ENCODE measurements around the gene RBBP9.
"Not testable (repeated sequence)": the region's sequence is repeated elsewhere in the genome, so short reads cannot be mapped to it uniquely, and the experiment has no call there.

RBBP9 gene

DNA sequence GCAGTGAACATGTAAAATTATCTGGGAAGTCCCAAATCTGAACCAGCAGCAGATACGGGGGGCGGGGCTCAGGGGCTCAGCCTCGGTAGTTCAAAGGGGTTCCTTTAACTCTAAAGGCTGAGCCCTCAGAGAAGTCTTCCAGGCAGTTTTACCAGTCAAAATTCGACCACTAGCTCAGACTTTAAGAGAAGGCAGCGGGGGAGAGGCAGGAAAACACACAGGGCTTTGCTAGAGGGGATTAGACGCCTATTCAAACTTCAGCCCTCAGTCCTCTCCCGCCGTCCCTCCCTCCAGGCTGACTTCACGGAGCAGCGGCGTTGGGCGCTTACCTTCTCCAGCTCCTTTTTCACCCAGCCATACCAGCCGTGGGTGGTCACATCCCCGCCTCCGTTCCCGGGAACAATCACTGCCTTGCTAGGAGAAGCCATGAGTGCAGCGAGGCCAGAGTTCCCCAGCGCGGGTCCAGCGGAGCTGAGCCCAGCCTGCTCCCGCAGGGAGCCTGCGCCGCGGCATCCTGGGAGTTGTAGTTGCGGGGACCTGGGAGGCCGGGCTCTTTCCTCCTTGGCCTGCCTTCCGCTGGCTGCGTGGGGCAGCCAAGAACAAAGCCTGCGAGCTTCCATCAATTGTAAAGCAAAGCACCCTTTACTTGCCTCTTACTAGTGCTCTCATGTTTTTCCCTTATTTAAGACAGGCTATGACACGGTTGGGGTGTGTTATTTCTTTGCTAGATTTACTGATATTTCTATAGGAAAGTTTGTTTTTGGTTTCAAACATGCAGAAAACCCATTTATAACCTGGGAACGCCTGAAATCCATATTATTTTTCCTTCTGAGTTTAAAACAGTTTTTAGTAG, at the start of gene RBBP9:
Gene RBBP9, minus strand, starts transcription at position 486 of the 853 bp plus-strand sequence. Its CDS starts 58 bp downstream, at position 428.
- no peak for DNase-seq

GRCh38 chr20:18545566-18545965, 48.5 kb upstream of the RBBP9 start:
- DNase-seq, result no peak

GRCh38 chr20:18543932-18544331, 46.9 kb upstream of the RBBP9 start:
- no peak for DNase-seq

GRCh38 chr20:18543216-18543615, 46.2 kb upstream of the RBBP9 start:
- DNase-seq, result no peak

GRCh38 chr20:18541741-18542140, 44.7 kb upstream of the RBBP9 start:
- DNase-seq, result no peak

GRCh38 chr20:18537651-18538050, 40.6 kb upstream of the RBBP9 start:
- DNase-seq, result no peak

DNA sequence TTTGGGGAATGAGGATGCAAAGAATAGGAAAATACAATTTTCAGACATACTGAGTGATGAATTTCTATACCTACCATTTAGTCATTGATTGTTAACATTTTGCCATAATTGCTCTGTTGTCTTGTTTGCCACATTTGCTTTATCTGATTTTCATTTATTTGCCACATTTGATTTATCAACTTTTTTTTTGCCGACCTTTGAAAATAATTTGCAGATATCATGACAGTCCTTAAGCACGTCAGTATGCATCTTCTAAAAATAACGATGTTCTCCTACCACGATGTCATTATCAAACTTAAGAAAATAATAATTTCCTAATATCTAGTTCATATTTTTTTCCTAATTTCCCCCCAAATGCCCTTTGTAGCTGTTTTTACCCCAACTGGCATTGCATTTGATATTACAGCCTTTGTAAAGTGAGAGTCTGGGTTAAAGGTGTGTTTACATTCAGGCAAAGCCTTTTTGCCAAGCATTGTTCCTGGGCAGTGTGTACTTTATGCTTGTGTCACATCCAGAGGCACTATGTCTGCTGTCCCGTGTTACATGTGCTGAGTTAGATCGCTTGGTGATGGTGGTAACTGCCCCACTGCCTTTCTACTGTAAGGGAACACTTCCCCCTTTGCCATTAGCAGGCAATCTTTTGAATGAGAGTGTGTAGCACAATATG, 37.1 kb upstream of the RBBP9 start:
- DNase-seq, result no peak

- DNase-seq, result no peak
Measured at GRCh38 chr20:18533491-18533890, 36.5 kb upstream of the RBBP9 start.

- no peak for DNase-seq
Measured at GRCh38 chr20:18532626-18533025, 35.6 kb upstream of the RBBP9 start.

DNA sequence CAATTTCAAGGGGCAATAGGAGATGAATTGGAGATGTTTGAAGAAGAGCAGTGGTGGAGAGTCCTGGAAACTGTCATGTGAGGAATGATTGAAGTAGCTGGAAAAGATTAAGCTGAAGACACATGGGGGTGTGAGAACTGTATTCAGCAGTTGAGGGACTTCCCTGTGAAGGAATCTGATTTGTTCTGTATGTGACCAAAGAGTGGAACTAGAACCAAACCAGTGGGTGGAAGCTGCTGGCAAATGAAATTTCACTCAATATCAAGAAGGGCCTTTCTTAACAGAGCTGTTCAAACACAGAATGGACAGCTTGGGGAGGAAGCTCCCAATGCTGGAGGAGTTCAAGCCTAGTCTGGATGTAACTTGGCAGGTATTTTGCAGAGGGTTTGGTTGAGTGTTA, 32.0 kb upstream of the RBBP9 start:
- no peak for DNase-seq

- no peak for DNase-seq
Measured at GRCh38 chr20:18527836-18528235, 30.8 kb upstream of the RBBP9 start.

- no peak for DNase-seq
Measured at GRCh38 chr20:18527339-18527738, 30.3 kb upstream of the RBBP9 start.

GRCh38 chr20:18526761-18527160, 29.7 kb upstream of the RBBP9 start:
- DNase-seq, result not testable (repeated sequence)

DNA sequence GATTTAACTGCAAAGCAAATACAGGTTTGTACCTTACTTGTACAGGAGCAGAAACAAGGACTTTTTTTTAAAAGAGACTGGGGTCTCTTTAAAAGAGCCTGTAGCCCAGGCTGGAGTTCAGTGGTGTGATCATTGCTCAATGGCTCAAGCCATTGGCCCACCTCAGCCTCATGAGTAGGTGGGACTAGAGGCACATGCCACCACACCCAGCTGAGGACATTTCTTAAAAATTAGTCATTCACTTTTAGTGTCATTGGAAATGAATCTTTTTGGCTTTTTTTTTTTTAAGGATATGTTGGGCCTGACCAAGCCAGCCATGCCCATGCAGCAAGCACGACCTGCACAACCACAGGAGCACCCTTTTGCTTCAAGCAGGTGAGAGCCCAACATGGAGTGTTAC, 27.6 kb upstream of the RBBP9 start:
- DNase-seq, result no peak

- no peak for DNase-seq
Measured at GRCh38 chr20:18523066-18523465, 26.0 kb upstream of the RBBP9 start.

DNA sequence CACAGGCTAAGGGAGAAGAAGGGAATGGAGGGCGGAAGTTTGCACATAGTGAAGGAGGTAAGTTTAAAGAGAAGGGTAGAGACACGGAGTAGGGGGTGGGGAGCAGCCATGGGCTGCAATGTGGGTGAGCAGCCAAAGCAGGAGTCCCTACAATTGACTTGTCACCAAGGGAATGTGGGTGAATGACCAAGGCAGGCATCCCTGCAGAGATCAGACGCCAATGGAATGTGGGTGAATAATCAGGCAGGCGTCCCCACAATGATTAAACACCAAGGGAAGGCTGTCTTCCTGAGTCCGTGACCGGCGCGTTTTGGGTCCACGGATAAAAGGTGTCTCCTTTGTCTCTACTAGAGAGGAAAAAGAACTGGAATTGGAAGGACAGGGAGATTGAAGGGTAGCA, 25.0 kb upstream of the RBBP9 start:
- not testable (repeated sequence) for DNase-seq

- DNase-seq, result no peak
Measured at GRCh38 chr20:18515973-18516372, 18.9 kb upstream of the RBBP9 start.

- no peak for DNase-seq
Measured at GRCh38 chr20:18514127-18514526, 17.1 kb upstream of the RBBP9 start.

DNA sequence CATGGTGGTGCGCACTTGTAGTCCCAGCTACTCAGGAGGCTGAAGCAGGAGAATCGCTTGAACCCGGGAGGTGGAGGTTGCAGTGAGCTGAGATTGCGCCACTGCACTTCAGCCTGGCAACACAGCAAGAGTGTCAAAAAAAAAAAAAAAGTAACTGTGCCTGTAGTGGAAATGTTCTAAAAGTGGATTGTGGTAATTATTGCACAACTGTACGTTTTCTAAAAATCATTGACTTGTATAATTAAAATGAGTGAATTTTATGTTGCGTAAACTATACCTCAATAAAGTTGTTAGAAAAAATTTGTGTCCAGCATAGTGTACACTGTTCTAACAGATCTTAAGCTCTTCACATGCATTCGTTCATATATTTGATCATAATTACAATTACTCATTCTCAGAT, 16.2 kb upstream of the RBBP9 start:
- DNase-seq, result no peak

GRCh38 chr20:18511571-18511970, 14.5 kb upstream of the RBBP9 start:
- DNase-seq, result no peak

- DNase-seq, result peak; percentile 78
Measured at GRCh38 chr20:18507218-18508191, 10.5 kb upstream of the RBBP9 start, which contains the start of gene SEC23B. Gene SEC23B, plus strand, starts transcription at chr20:18507940. Its CDS starts 2,896 bp downstream, at chr20:18510836.

GRCh38 chr20:18506744-18507143, 9.7 kb upstream of the RBBP9 start:
- no peak for DNase-seq

DNA sequence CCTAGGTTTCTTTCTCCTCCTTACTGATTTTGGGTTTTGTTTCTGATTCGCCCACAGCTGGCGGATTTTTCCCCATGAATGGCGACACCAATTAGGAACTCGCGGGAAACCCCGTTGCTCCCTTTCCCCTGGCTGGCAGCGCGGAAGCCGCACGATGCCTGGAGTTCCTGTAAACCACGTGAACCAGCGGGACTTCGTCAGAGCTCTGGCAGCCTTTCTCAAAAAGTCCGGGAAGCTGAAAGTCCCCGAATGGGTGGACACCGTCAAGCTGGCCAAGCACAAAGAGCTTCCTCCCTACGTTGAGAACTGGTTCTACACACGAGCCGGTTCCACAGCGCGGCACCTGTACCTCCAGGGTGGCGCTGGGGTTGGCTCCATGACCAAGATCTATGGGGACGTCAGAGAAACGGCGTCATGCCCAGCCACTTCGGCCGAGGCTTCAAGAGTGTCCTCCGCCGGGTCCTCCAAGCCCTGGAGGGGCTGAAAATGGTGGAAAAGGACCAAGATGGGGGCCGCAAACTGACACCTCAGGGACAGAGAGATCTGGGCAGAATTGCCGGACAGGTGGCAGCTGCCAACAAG, 7.5 kb upstream of the RBBP9 start:
- DNase-seq, result no peak
